ENCODE data around the gene ELP5. TPM values are rescaled to one million over a fixed set of nuclear protein-coding genes. Genes with fewer than 3 reads are reported as not detected.

The ELP5 gene
- total and polyA plus RNA-seq, 2 of the 4 experiments (the other 2 are of a cell fraction), result 39.3 to 46.6 TPM

GRCh38 chr17:7217113-7217987 lies 34.7 kb upstream of the ELP5 start:
- Histone ChIP-seq H3K14ac (replicated peaks; ENCODE audit: low read depth, low read length) (peak overlapping the region; percentile 92), H3K4me2 (ENCODE audit: low read depth, low read length) (peak overlapping the region; percentile 96), H3K9me3 (ENCODE audit: control insufficient read depth, insufficient read depth, low read length) (no peaks in the 10 kb centered on the region), H3K4ac (ENCODE audit: low read depth, low read length) (peak overlapping the region; percentile 93), H3K4me1 (ENCODE audit: control insufficient read depth, insufficient read depth, low read length) (peaks cover 28% of the 10 kb centered on the region), H2BK120ac (ENCODE audit: low read depth, low read length) (peak overlapping the region; percentile 79), H4K5ac (ENCODE audit: low read depth, low read length) (peak overlapping the region; percentile 91), H3K23ac (ENCODE audit: low read depth, low read length) (0 out of 2 replicates have a peak overlapping the region, but pooled peaks have one; percentile 73), H4K20me1 (ENCODE audit: insufficient read depth, low read length) (peaks cover 57% of the 10 kb centered on the region), H2BK15ac (ENCODE audit: low read depth, low read length) (peak overlapping the region; percentile 69; the same call in 2 of the 3 replicates), H2BK5ac (ENCODE audit: low read depth, low read length, poor library complexity, severe bottlenecking) (peak overlapping the region; percentile 87), H3K4me3 (ENCODE audit: insufficient read depth, low read depth, low read length) (peak overlapping the region; percentile 58), H3K27me3 (ENCODE audit: control insufficient read depth, insufficient read depth, low read length) (no peaks in the 10 kb centered on the region), H3K27ac (ENCODE audit: insufficient read depth, low read length) (peak overlapping the region; percentile 88), H3K79me1 (ENCODE audit: low read depth in 1 of 2, low read length in 2 of 2) (peaks cover 12 to 80% of the 10 kb centered on the region in 2 experiments), H2AK5ac (ENCODE audit: low read depth, low read length) (peak overlapping the region; percentile 21), H3K18ac (ENCODE audit: low read depth, low read length) (peak overlapping the region; percentile 76), H3K36me3 (ENCODE audit: control insufficient read depth, insufficient read depth, low read length) (peaks cover 14% of the 10 kb centered on the region), H3K56ac (ENCODE audit: extremely low read depth, insufficient read depth, low read length) (peak overlapping the region; percentile 36; the same call in 1 of the 2 replicates), H4K8ac (ENCODE audit: low read depth in 2 of 2, low read length in 2 of 2) (peak overlapping the region; percentile 71 to 99), H4K91ac (ENCODE audit: insufficient read depth, low read depth, low read length) (peak overlapping the region; percentile 91), H3K9ac (ENCODE audit: low read depth, low read length) (peak overlapping the region; percentile 86), H2BK20ac (ENCODE audit: low read depth, low read length) (peak overlapping the region; percentile 56; the same call in 1 of the 2 replicates), H3K9me1 (ENCODE audit: insufficient read depth, low read length) (peaks cover 28% of the 10 kb centered on the region), H2AK9ac (replicated peaks; ENCODE audit: low read depth, low read length, poor library complexity) (peak overlapping the region; percentile 97), H2AFZ (replicated peaks; ENCODE audit: low read length, poor library complexity) (peak overlapping the region; percentile 94)
- WGBS, 2 experiments (ENCODE audit: extremely low coverage in 2 of 2, insufficient read length in 1 of 2), result 6% methylated on average over 6 of the region's 32 CpGs; no CpG with 5 or more reads in 1 of the 2 experiments
- peak; percentile 86 for TF ChIP-seq MAZ (IDR thresholded peaks at IDR 0.05; ENCODE audit: borderline replicate concordance, low read depth, low read length)
- TF ChIP-seq, protein P1, sequence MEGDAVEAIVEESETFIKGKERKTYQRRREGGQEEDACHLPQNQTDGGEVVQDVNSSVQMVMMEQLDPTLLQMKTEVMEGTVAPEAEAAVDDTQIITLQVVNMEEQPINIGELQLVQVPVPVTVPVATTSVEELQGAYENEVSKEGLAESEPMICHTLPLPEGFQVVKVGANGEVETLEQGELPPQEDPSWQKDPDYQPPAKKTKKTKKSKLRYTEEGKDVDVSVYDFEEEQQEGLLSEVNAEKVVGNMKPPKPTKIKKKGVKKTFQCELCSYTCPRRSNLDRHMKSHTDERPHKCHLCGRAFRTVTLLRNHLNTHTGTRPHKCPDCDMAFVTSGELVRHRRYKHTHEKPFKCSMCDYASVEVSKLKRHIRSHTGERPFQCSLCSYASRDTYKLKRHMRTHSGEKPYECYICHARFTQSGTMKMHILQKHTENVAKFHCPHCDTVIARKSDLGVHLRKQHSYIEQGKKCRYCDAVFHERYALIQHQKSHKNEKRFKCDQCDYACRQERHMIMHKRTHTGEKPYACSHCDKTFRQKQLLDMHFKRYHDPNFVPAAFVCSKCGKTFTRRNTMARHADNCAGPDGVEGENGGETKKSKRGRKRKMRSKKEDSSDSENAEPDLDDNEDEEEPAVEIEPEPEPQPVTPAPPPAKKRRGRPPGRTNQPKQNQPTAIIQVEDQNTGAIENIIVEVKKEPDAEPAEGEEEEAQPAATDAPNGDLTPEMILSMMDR (conservative IDR thresholded peaks at IDR 0.05; ENCODE audit: low read depth, low read length), result no peak
- in situ Hi-C loops (cut with MboI; ENCODE audit: low sequenced_read_pairs), result no loop called here
- ChIA-PET POLR2A (ENCODE audit: unreplicated experiment) (interaction anchor here (0.6 to 0.7 kb wide), 2 partner anchors 181 to 341 kb away, joined by 6 to 10 read pairs; partner anchors contain the start of gene SLC16A13), CTCF (no interaction called here)
- BruUV-seq (replicated peaks), result no TSS peak
- no peak for ATAC-seq (ENCODE audit: low read depth)
- DNase-seq, result peak; percentile 71
- dilution Hi-C loops (cut with HindIII; ENCODE audit: low sequenced_read_pairs, unreplicated experiment), result no loop called here
- intact Hi-C loops (cut with micrococcal nuclease), result no loop called here
